ENCODE measurements around the gene MAPRE2.

Gene MAPRE2

GRCh38 chr18:35116784-35117318 lies 75.6 kb downstream of the MAPRE2 start:
- DNase-seq = no peak
- Histone ChIP-seq H3K9me3 (ENCODE audit: control insufficient read depth, low read length) (no peaks in the 10 kb centered on the region), H3K4me3 (ENCODE audit: insufficient read depth, low read depth, low read length, poor library complexity, severe bottlenecking) (no peak overlapping the region), H3K4me1 (ENCODE audit: control insufficient read depth, insufficient read depth, low read length, poor library complexity, severe bottlenecking) (no peaks in the 10 kb centered on the region), H3K27me3 (replicated peaks; ENCODE audit: control insufficient read depth, insufficient read depth, low read length, poor library complexity, severe bottlenecking) (no peaks in the 10 kb centered on the region), H3K36me3 (ENCODE audit: control insufficient read depth, insufficient read depth, low read length) (no peaks in the 10 kb centered on the region), H3K27ac (ENCODE audit: insufficient read depth, low read length, poor library complexity, severe bottlenecking) (no peak overlapping the region)

- H3K27ac ChIP-seq (ENCODE audit: insufficient read depth, low read length, poor library complexity, severe bottlenecking) = no peak overlapping the region
- no peaks in the 10 kb centered on the region for H3K4me1 ChIP-seq (ENCODE audit: control insufficient read depth, insufficient read depth, low read length, poor library complexity, severe bottlenecking)
- H3K4me3 ChIP-seq (ENCODE audit: insufficient read depth, low read depth, low read length, poor library complexity, severe bottlenecking) = no peak overlapping the region
- no peaks in the 10 kb centered on the region for H3K36me3 ChIP-seq (ENCODE audit: control insufficient read depth, insufficient read depth, low read length)
- H3K9me3 ChIP-seq (ENCODE audit: control insufficient read depth, low read length) = no peaks in the 10 kb centered on the region
- H3K27me3 ChIP-seq (replicated peaks; ENCODE audit: control insufficient read depth, insufficient read depth, low read length, poor library complexity, severe bottlenecking) = no peaks in the 10 kb centered on the region
- DNase-seq = no peak
Observed at GRCh38 chr18:35117372-35117771, 76.2 kb downstream of the MAPRE2 start.

DNA sequence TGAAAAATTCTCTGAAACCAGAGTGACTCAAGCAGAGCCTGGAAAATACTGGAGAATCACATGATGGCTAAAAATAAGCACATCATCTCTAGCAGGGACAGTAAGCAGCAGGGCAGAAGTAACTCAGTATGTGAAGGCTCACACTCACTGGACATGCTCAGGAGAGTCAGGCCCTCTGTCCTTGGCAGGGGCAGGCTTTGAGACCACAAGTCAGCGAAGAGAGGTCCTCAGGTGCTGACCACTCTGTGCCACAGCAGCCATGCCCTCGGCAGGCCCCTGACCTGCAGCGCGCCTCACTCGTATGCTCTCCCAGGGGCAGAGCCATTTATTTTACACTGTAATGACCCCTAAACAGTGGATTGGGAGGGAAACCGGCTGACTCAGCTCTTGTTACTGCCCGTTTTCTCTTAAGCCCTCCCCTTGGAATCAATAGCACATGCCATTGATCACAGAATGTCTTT lies 76.8 kb downstream of the MAPRE2 start:
- no peak overlapping the region for H3K4me3 ChIP-seq (ENCODE audit: insufficient read depth, low read depth, low read length, poor library complexity, severe bottlenecking)
- no peaks in the 10 kb centered on the region for H3K9me3 ChIP-seq (ENCODE audit: control insufficient read depth, low read length)
- H3K27me3 ChIP-seq (replicated peaks; ENCODE audit: control insufficient read depth, insufficient read depth, low read length, poor library complexity, severe bottlenecking) = no peaks in the 10 kb centered on the region
- no peaks in the 10 kb centered on the region for H3K4me1 ChIP-seq (ENCODE audit: control insufficient read depth, insufficient read depth, low read length, poor library complexity, severe bottlenecking)
- no peak overlapping the region for H3K27ac ChIP-seq (ENCODE audit: insufficient read depth, low read length, poor library complexity, severe bottlenecking)
- DNase-seq = no peak
- H3K36me3 ChIP-seq (ENCODE audit: control insufficient read depth, insufficient read depth, low read length) = no peaks in the 10 kb centered on the region

DNA sequence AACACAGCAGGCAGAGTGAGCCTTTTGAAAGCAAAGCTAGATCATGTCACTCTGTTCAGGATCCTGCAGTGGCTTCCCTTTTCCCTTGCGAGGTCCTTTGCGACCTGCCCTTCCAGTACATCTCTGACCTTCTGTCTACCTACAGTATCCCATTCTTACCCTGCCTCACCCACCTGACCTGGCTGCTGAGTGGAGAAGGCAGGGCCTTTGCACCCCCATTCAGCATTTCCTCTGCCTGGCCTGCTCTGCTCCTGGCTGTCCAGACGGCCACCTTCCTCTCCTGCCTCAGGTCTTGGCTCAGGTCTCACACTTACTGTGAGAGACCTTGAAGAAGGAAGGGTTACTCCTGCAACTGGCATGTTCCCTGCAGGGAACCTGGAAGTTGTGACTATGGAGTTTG lies 77.4 kb downstream of the MAPRE2 start:
- Histone ChIP-seq H3K27me3 (replicated peaks; ENCODE audit: control insufficient read depth, insufficient read depth, low read length, poor library complexity, severe bottlenecking) (no peaks in the 10 kb centered on the region), H3K4me3 (ENCODE audit: insufficient read depth, low read depth, low read length, poor library complexity, severe bottlenecking) (no peak overlapping the region), H3K36me3 (ENCODE audit: control insufficient read depth, insufficient read depth, low read length) (no peaks in the 10 kb centered on the region), H3K9me3 (ENCODE audit: control insufficient read depth, low read length) (no peaks in the 10 kb centered on the region), H3K4me1 (ENCODE audit: control insufficient read depth, insufficient read depth, low read length, poor library complexity, severe bottlenecking) (no peaks in the 10 kb centered on the region), H3K27ac (ENCODE audit: insufficient read depth, low read length, poor library complexity, severe bottlenecking) (no peak overlapping the region)
- DNase-seq = no peak

DNA sequence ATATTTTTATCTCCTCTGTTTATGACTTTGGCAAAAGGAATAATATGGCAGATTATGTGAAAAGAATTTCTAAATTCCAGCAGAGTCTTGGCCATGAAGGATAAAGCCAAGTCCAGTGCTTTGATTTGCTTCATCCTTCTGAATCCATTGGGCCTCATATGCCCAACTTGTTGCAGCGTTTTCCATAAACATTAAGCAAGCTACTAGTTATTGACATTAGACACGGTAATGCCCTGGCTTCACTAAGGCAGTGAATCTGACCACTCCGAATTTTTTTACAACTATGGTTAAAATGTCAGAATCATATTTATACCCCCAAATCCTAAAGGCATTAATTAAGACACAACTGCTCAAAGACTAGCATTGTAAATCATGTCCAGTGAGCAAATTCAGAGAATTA lies 79.8 kb downstream of the MAPRE2 start:
- Histone ChIP-seq H3K36me3 (ENCODE audit: control insufficient read depth, insufficient read depth, low read length) (no peaks in the 10 kb centered on the region), H3K4me3 (ENCODE audit: insufficient read depth, low read depth, low read length, poor library complexity, severe bottlenecking) (no peak overlapping the region), H3K27me3 (replicated peaks; ENCODE audit: control insufficient read depth, insufficient read depth, low read length, poor library complexity, severe bottlenecking) (no peaks in the 10 kb centered on the region), H3K27ac (ENCODE audit: insufficient read depth, low read length, poor library complexity, severe bottlenecking) (no peak overlapping the region), H3K4me1 (ENCODE audit: control insufficient read depth, insufficient read depth, low read length, poor library complexity, severe bottlenecking) (no peaks in the 10 kb centered on the region), H3K9me3 (ENCODE audit: control insufficient read depth, low read length) (no peaks in the 10 kb centered on the region)
- no peak for DNase-seq

- no peaks in the 10 kb centered on the region for H3K4me1 ChIP-seq (ENCODE audit: control insufficient read depth, insufficient read depth, low read length, poor library complexity, severe bottlenecking)
- no peak overlapping the region for H3K27ac ChIP-seq (ENCODE audit: insufficient read depth, low read length, poor library complexity, severe bottlenecking)
Observed at GRCh38 chr18:35121531-35121930, 80.3 kb downstream of the MAPRE2 start.

DNA sequence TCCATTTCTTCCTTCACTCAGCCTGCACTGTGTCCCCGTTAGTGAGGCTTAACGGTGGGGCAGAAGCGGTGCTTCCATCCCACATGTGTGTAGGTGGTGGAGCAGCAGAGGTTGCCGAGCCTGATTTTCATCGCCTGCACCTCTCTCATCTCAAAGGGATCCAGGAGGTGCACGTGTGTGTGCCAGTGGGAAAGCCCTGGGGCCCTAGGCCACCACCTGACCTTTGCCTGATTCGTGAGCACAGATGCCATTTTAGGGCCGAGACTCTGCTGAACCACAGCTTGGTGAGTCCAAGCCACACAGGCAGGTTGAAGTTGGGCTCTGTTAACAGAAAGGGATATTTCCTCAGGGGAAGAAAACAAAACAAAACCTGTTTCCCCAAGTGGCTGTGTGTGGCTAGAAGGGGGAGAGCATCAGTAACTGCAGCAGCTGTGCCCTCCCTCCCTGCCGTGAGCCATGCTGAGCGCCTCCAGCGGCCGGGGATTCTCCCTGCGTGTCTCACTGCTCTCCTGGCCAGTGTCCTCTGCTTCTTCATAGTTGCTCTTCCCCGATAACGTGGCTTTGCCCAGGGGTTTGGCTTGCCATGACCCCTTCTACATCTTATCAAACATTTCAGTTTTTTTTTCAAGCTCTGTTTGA lies 81.5 kb downstream of the MAPRE2 start:
- Histone ChIP-seq H3K4me3 (ENCODE audit: insufficient read depth, low read depth, low read length, poor library complexity, severe bottlenecking) (no peak overlapping the region), H3K9me3 (ENCODE audit: control insufficient read depth, low read length) (no peaks in the 10 kb centered on the region), H3K4me1 (ENCODE audit: control insufficient read depth, insufficient read depth, low read length, poor library complexity, severe bottlenecking) (no peaks in the 10 kb centered on the region), H3K27me3 (replicated peaks; ENCODE audit: control insufficient read depth, insufficient read depth, low read length, poor library complexity, severe bottlenecking) (no peaks in the 10 kb centered on the region), H3K36me3 (ENCODE audit: control insufficient read depth, insufficient read depth, low read length) (peaks cover 11% of the 10 kb centered on the region), H3K27ac (ENCODE audit: insufficient read depth, low read length, poor library complexity, severe bottlenecking) (no peak overlapping the region)
- DNase-seq = no peak

More at GRCh38 chr18:35121531-35121930, 80.3 kb downstream of the MAPRE2 start:
- H3K36me3 ChIP-seq (ENCODE audit: control insufficient read depth, insufficient read depth, low read length) = peaks cover under 1% of the 10 kb centered on the region
- DNase-seq = no peak
- H3K27me3 ChIP-seq (replicated peaks; ENCODE audit: control insufficient read depth, insufficient read depth, low read length, poor library complexity, severe bottlenecking) = no peaks in the 10 kb centered on the region
- H3K9me3 ChIP-seq (ENCODE audit: control insufficient read depth, low read length) = no peaks in the 10 kb centered on the region
- H3K4me3 ChIP-seq (ENCODE audit: insufficient read depth, low read depth, low read length, poor library complexity, severe bottlenecking) = no peak overlapping the region

DNA sequence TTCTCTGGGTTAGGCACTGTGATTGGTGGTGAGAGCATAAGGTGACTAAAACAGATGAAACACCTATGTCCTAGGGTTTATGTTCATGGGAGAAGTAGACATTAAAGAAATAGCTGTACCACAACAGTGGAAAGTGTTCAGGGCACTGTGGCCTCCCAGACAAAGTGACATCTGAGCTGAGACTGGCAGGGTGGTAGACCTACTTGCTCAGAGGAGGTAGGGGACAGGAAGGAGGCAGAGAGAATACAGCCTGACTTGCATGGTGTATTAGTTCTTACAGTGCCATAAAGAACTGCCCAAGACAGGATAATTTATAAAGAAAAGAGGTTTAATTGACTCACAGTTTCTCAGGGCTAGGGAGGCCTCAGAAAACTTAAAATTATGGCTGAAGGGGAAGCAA lies 82.6 kb downstream of the MAPRE2 start:
- Histone ChIP-seq H3K4me1 (ENCODE audit: control insufficient read depth, insufficient read depth, low read length, poor library complexity, severe bottlenecking) (no peaks in the 10 kb centered on the region), H3K4me3 (ENCODE audit: insufficient read depth, low read depth, low read length, poor library complexity, severe bottlenecking) (no peak overlapping the region), H3K36me3 (ENCODE audit: control insufficient read depth, insufficient read depth, low read length) (peaks cover 14% of the 10 kb centered on the region), H3K9me3 (ENCODE audit: control insufficient read depth, low read length) (no peaks in the 10 kb centered on the region), H3K27me3 (replicated peaks; ENCODE audit: control insufficient read depth, insufficient read depth, low read length, poor library complexity, severe bottlenecking) (no peaks in the 10 kb centered on the region), H3K27ac (ENCODE audit: insufficient read depth, low read length, poor library complexity, severe bottlenecking) (no peak overlapping the region)
- no peak for DNase-seq

- Histone ChIP-seq H3K27ac (ENCODE audit: insufficient read depth, low read length, poor library complexity, severe bottlenecking) (no peak overlapping the region), H3K4me3 (ENCODE audit: insufficient read depth, low read depth, low read length, poor library complexity, severe bottlenecking) (no peak overlapping the region), H3K36me3 (ENCODE audit: control insufficient read depth, insufficient read depth, low read length) (peaks cover 44% of the 10 kb centered on the region), H3K9me3 (ENCODE audit: control insufficient read depth, low read length) (no peaks in the 10 kb centered on the region), H3K4me1 (ENCODE audit: control insufficient read depth, insufficient read depth, low read length, poor library complexity, severe bottlenecking) (no peaks in the 10 kb centered on the region), H3K27me3 (replicated peaks; ENCODE audit: control insufficient read depth, insufficient read depth, low read length, poor library complexity, severe bottlenecking) (no peaks in the 10 kb centered on the region)
- no peak for DNase-seq
Observed at GRCh38 chr18:35127201-35127600, 86.0 kb downstream of the MAPRE2 start.

- H3K27ac ChIP-seq (ENCODE audit: insufficient read depth, low read length, poor library complexity, severe bottlenecking) = no peak overlapping the region
- DNase-seq = no peak
- H3K9me3 ChIP-seq (ENCODE audit: control insufficient read depth, low read length) = no peaks in the 10 kb centered on the region
- H3K27me3 ChIP-seq (replicated peaks; ENCODE audit: control insufficient read depth, insufficient read depth, low read length, poor library complexity, severe bottlenecking) = no peaks in the 10 kb centered on the region
- no peak overlapping the region for H3K4me3 ChIP-seq (ENCODE audit: insufficient read depth, low read depth, low read length, poor library complexity, severe bottlenecking)
- peaks cover 50% of the 10 kb centered on the region for H3K36me3 ChIP-seq (ENCODE audit: control insufficient read depth, insufficient read depth, low read length)
- no peaks in the 10 kb centered on the region for H3K4me1 ChIP-seq (ENCODE audit: control insufficient read depth, insufficient read depth, low read length, poor library complexity, severe bottlenecking)
Observed at GRCh38 chr18:35128675-35129074, 87.5 kb downstream of the MAPRE2 start.

All from effector memory CD4-positive, alpha-beta T cell (primary cell).